Spleen (tissue), 11 donors: Measurements from ENCODE around the gene SIDT1. TPM values are rescaled to one million over a fixed set of nuclear protein-coding genes. Genes with fewer than 3 reads are reported as not detected.

Source experiments
- DNase-seq: peaks from one replicate; pipeline ENCODE4 v3.0.0-alpha.2; 2020
- H3K27ac ChIP-seq, 8 donors: fragments of 200-600 bp; sonication (generic) in 7 of 8; 1 replicate in 4 of 8; 2 replicates in 4 of 8; pipeline versions ENCODE4 v1.5.0 to v1.8.0; 2016 to 2021; ENCODE audit warnings: inconsistent platforms in 4 of 8, mild to moderate bottlenecking in 4 of 8, moderate library complexity in 1 of 8
- H3K27me3 ChIP-seq, 7 donors: fragments of 200-600 bp; sonication (generic) in 6 of 7; replicated peaks in 1 of 7; 1 replicate in 4 of 7; 2 replicates in 3 of 7; pipeline versions ENCODE4 v1.5.0 to v1.8.0; 2016 to 2021; ENCODE audit warnings: inconsistent platforms in 3 of 7, mild to moderate bottlenecking in 1 of 7
- H3K36me3 ChIP-seq, 6 donors: fragments of 200-600 bp; sonication (generic) in 5 of 6; 1 replicate in 4 of 6; 2 replicates in 2 of 6; pipeline versions ENCODE4 v1.5.0 to v1.8.0; 2016 to 2021; ENCODE audit warnings: inconsistent platforms in 2 of 6
- H3K4me1 ChIP-seq, 6 donors: fragments of 200-600 bp; sonication (generic) in 5 of 6; 1 replicate in 3 of 6; 2 replicates in 3 of 6; pipeline versions ENCODE4 v1.5.0 to v1.8.0; 2016 to 2021; ENCODE audit warnings: inconsistent platforms in 3 of 6
- H3K4me3 ChIP-seq, 8 donors: fragments of 200-600 bp; sonication (generic) in 7 of 8; 1 replicate in 4 of 8; 2 replicates in 4 of 8; pipeline versions ENCODE4 v1.5.0 to v1.8.0; 2016 to 2021; ENCODE audit warnings: inconsistent platforms in 4 of 8, mild to moderate bottlenecking in 4 of 8, moderate library complexity in 2 of 8
- H3K9me3 ChIP-seq, 8 donors: fragments of 200-600 bp; sonication (generic) in 7 of 8; 1 replicate in 4 of 8; 2 replicates in 4 of 8; pipeline versions ENCODE4 v1.5.0 to v1.8.0; 2016 to 2021; ENCODE audit warnings: inconsistent platforms in 4 of 8
- POLR2A ChIP-seq, 3 donors: fragments of 450-650 bp; IDR thresholded peaks; one replicate each; pipeline ENCODE4 v1.5.1; 2017; ENCODE audit warnings: antibody characterized with exemption in 3 of 3, mild to moderate bottlenecking in 1 of 3
- POLR2AphosphoS5 ChIP-seq, 3 donors: sonication (generic); formaldehyde crosslinking; IDR thresholded peaks; one replicate each; pipeline ENCODE4 v1.5.1; 2017; ENCODE audit warnings: antibody characterized with exemption in 3 of 3
- WGBS, 5 donors: extraction: QIAGEN DNeasy Blood & Tissue Kit in 3 of 5; methylation state at CpG; one replicate each; pipeline versions ENCODE4 v1.1.5 to v1.1.7; 2013 to 2018; 5-methylcytosine and 5-hydroxymethylcytosine counted together
- intact Hi-C: fragments of 100-400 bp; cut with DNase I; formaldehyde crosslinking; loops from one replicate; pipeline ENCODE4 v1.15.0; 2023; ENCODE audit warnings: low total_unique reads
- polyA plus RNA-seq, 3 donors: library from polyadenylated mRNA; stranded (reverse); fragments of 200-250 nt; gene quantifications; one replicate each; pipeline ENCODE4 v1.2.1, GENCODE V29; 2013
- total RNA-seq, 7 donors: library from RNA; depleted of rRNA in 3 of 7; stranded (reverse); fragments of >200 nt in 3 of 7; fragmentation: NEBNext Ultra II Directional in 4 of 7; extraction: Animal tissue kit (Norgen Biotek cat#: 25700) in 4 of 7; gene quantifications; one replicate each; pipeline versions ENCODE4 v1.1.0 to v1.2.1, GENCODE V29; 2016 to 2021
- TF ChIP-seq, protein P1 (sequence below), 11 experiments: fragments of 200-600 bp in 7 of 11; fragments of 450-650 bp in 4 of 11; sonication (generic) in 4 of 11; IDR thresholded peaks in 8 of 11; conservative IDR thresholded peaks in 3 of 11; 1 replicate in 7 of 11; 2 replicates in 4 of 11; pipeline versions ENCODE4 v1.4.0 to v1.8.0; 2016 to 2021; ENCODE audit warnings: antibody characterized with exemption in 11 of 11, inconsistent platforms in 4 of 11, mild to moderate bottlenecking in 1 of 11
- donor health status: healthy with polysubstance abuse.
- donor health status: DM: no; HTN: no; CAD: no; lungs with moderate emphysema.
- donor health status: DM: no; HTN: no; CAD: no.
- donor health status: Bipolar disorder and iron deficiency.
- donor health status: healthy.
- donor health status: DM: no; HTN: no; CAD: no.
- donor health status: DM: yes; HTN: yes; CAD: no.

SIDT1 gene
- total and polyA plus RNA-seq, 10 donors = 12.4 to 81.5 (median 40.3) TPM

DNA sequence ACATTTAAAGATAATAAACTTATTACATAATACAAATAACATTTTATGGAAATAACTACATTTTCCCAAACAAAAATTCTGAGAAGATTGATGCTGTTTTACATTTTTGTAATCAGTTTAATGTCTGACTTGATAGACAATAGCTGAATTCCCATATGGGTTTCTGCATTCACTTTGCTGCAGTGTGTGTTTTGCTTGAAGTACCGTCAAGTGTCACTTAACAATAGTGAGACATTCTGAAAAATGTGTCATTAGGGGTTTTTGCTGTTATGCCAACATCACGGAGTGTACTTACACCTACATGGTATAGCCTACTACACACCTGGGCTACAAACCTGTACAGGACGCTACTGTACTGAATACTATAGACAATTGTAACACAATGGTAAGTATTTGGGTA lies 106.6 kb downstream of the SIDT1 start:
- WGBS, 5 donors = 87 to 98% (median 96%) methylated on average over 3 of the region's 3 CpGs
- intact Hi-C loops = no loop called here
- no peak for DNase-seq
- Histone ChIP-seq H3K4me1 (peaks cover 0 to 8% (median 0%) of the 10 kb centered on the region in 6 donors), H3K36me3 (no peaks in the 10 kb centered on the region), H3K4me3 (no peak overlapping the region), H3K9me3 (peaks cover 0 to 8% (median 5%) of the 10 kb centered on the region in 8 donors), H3K27ac (no peak overlapping the region), H3K27me3 (no peaks in the 10 kb centered on the region)
- no peak for TF ChIP-seq POLR2A (IDR thresholded peaks at IDR 0.05)
- TF ChIP-seq, protein P1, sequence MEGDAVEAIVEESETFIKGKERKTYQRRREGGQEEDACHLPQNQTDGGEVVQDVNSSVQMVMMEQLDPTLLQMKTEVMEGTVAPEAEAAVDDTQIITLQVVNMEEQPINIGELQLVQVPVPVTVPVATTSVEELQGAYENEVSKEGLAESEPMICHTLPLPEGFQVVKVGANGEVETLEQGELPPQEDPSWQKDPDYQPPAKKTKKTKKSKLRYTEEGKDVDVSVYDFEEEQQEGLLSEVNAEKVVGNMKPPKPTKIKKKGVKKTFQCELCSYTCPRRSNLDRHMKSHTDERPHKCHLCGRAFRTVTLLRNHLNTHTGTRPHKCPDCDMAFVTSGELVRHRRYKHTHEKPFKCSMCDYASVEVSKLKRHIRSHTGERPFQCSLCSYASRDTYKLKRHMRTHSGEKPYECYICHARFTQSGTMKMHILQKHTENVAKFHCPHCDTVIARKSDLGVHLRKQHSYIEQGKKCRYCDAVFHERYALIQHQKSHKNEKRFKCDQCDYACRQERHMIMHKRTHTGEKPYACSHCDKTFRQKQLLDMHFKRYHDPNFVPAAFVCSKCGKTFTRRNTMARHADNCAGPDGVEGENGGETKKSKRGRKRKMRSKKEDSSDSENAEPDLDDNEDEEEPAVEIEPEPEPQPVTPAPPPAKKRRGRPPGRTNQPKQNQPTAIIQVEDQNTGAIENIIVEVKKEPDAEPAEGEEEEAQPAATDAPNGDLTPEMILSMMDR (IDR thresholded peaks at IDR 0.05 in 8 of 11, conservative IDR thresholded peaks at IDR 0.05 in 3 of 11) = no peak
- no peak for TF ChIP-seq POLR2AphosphoS5 (IDR thresholded peaks at IDR 0.05)

GRCh38 chr3:113643583-113643982 lies 111.2 kb downstream of the SIDT1 start:
- 96 to 99% (median 97%) methylated on average over 7 of the region's 7 CpGs for WGBS, 5 donors
- TF ChIP-seq, protein P1 (IDR thresholded peaks at IDR 0.05 in 8 of 11, conservative IDR thresholded peaks at IDR 0.05 in 3 of 11) = no peak
- TF ChIP-seq POLR2AphosphoS5 (IDR thresholded peaks at IDR 0.05) = no peak
- no peak for TF ChIP-seq POLR2A (IDR thresholded peaks at IDR 0.05)

GRCh38 chr3:113648524-113648923 lies 116.2 kb downstream of the SIDT1 start:
- Histone ChIP-seq H3K36me3 (no peaks in the 10 kb centered on the region), H3K27me3 (no peaks in the 10 kb centered on the region), H3K4me3 (no peak overlapping the region), H3K9me3 (peaks cover 6 to 39% (median 34%) of the 10 kb centered on the region in 8 donors), H3K27ac (no peak overlapping the region), H3K4me1 (no peaks in the 10 kb centered on the region)
- DNase-seq = no peak
- TF ChIP-seq POLR2A (IDR thresholded peaks at IDR 0.05) = no peak
- TF ChIP-seq, protein P1 (IDR thresholded peaks at IDR 0.05 in 8 of 11, conservative IDR thresholded peaks at IDR 0.05 in 3 of 11) = no peak
- no peak for TF ChIP-seq POLR2AphosphoS5 (IDR thresholded peaks at IDR 0.05)
- intact Hi-C loops = no loop called here

More at GRCh38 chr3:113643583-113643982, 111.2 kb downstream of the SIDT1 start:
- DNase-seq = no peak
- H3K27me3 ChIP-seq = no peaks in the 10 kb centered on the region
- H3K9me3 ChIP-seq = peaks cover 6 to 43% (median 35%) of the 10 kb centered on the region in 8 donors
- H3K4me3 ChIP-seq = no peak overlapping the region
- H3K36me3 ChIP-seq = no peaks in the 10 kb centered on the region
- H3K27ac ChIP-seq = no peak overlapping the region
- intact Hi-C loops = no loop called here
- H3K4me1 ChIP-seq = no peaks in the 10 kb centered on the region

DNA sequence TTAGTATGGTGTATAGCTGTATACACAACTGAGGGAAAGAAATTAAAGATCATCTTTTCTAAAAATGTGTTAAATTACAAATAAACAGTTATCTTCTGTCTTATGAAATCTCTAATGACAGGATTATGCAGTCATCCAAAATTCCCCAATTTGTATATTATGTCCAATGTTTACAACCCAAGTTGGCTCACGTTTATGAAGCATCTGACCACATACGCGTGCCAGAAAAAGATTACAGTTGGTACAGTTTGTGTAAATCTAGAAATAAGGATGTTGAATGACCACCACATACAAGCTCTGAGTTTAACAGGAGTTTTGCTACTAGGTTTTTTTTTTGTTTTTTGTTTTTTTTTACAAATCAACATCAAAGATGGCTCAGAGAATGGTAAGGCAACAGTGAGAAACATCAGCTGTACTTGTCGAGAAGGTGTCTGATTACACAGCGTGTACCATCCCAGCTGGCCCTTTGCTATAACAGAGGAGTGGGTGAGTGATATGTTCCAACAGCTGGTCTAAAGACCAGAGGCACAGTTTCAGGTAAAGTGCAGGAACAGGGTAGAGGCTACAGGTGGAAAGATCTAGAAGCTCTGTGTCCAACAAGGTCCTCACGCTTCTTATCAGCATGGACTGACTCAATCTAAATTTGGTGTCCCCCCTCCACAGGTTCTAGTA lies 117.0 kb downstream of the SIDT1 start:
- Histone ChIP-seq H3K4me1 (no peaks in the 10 kb centered on the region), H3K4me3 (no peak overlapping the region), H3K9me3 (peaks cover 6 to 31% (median 26%) of the 10 kb centered on the region in 8 donors), H3K27me3 (no peaks in the 10 kb centered on the region), H3K27ac (no peak overlapping the region), H3K36me3 (no peaks in the 10 kb centered on the region)
- no peak for TF ChIP-seq POLR2A (IDR thresholded peaks at IDR 0.05)
- TF ChIP-seq, protein P1 (IDR thresholded peaks at IDR 0.05 in 8 of 11, conservative IDR thresholded peaks at IDR 0.05 in 3 of 11) = no peak
- no peak for TF ChIP-seq POLR2AphosphoS5 (IDR thresholded peaks at IDR 0.05)
- WGBS, 5 donors = 93 to 95% (median 94%) methylated on average over 6 of the region's 6 CpGs
- no peak for DNase-seq
- intact Hi-C loops = no loop called here
